Superior temporal gyrus (tissue), 1 donor: ENCODE data around the gene EXOSC10.
"Not testable (repeated sequence)": the region's sequence is repeated elsewhere in the genome, so short reads cannot be mapped to it uniquely, and the experiment has no call there.

Experiments
- DNase-seq: peaks from one replicate; pipeline ENCODE4 v3.0.0-alpha.2; 2016; ENCODE audit errors: extremely low spot score

Gene EXOSC10

GRCh38 chr1:11109047-11109760 lies 9.5 kb upstream of the EXOSC10 start:
- peak; percentile 51 for DNase-seq

- DNase-seq = no peak
Observed at GRCh38 chr1:11107599-11107998, 7.9 kb upstream of the EXOSC10 start.

- DNase-seq = no peak
Observed at GRCh38 chr1:11105586-11105985, 5.9 kb upstream of the EXOSC10 start.

- DNase-seq = no peak
Observed at GRCh38 chr1:11101347-11101746, 1.7 kb upstream of the EXOSC10 start.

- DNase-seq = not testable (repeated sequence)
Observed at GRCh38 chr1:11100806-11101205, 1.1 kb upstream of the EXOSC10 start.

GRCh38 chr1:11100149-11100493 lies 452 bp upstream of the EXOSC10 start:
- no peak for DNase-seq

GRCh38 chr1:11098931-11099309 lies 749 bp downstream of the EXOSC10 start:
- no peak for DNase-seq

GRCh38 chr1:11083784-11084183 lies 15.9 kb downstream of the EXOSC10 start:
- DNase-seq = not testable (repeated sequence)

GRCh38 chr1:11080931-11081330 lies 18.7 kb downstream of the EXOSC10 start:
- DNase-seq = no peak

- DNase-seq = no peak
Observed at GRCh38 chr1:11078631-11079030, 21.0 kb downstream of the EXOSC10 start.

- not testable (repeated sequence) for DNase-seq
Observed at GRCh38 chr1:11073398-11073797, 26.3 kb downstream of the EXOSC10 start.

- no peak for DNase-seq
Observed at GRCh38 chr1:11072216-11072917, 27.3 kb downstream of the EXOSC10 start.

GRCh38 chr1:11071463-11072215 lies 28.0 kb downstream of the EXOSC10 start:
- no peak for DNase-seq

GRCh38 chr1:11070876-11071275 lies 28.8 kb downstream of the EXOSC10 start:
- DNase-seq = no peak

GRCh38 chr1:11068600-11069473 lies 30.8 kb downstream of the EXOSC10 start:
- DNase-seq = no peak

- DNase-seq = peak; percentile 12
Observed at GRCh38 chr1:11067716-11068599, 31.7 kb downstream of the EXOSC10 start.

GRCh38 chr1:11065796-11066195 lies 33.9 kb downstream of the EXOSC10 start:
- no peak for DNase-seq

GRCh38 chr1:11064942-11065341 lies 34.7 kb downstream of the EXOSC10 start:
- DNase-seq = no peak

GRCh38 chr1:11063937-11064537 lies 35.6 kb downstream of the EXOSC10 start:
- not testable (repeated sequence) for DNase-seq

GRCh38 chr1:11062965-11063401 lies 36.7 kb downstream of the EXOSC10 start:
- peak; percentile 67 for DNase-seq
